ENCODE measurements around the gene IKZF1.

IKZF1 gene

GRCh38 chr7:50359258-50359994 is 54.9 kb downstream of the IKZF1 start:
- H3K4me3 ChIP-seq (replicated peaks; ENCODE audit: insufficient read depth, low read length) = no peak overlapping the region
- H3K27me3 ChIP-seq (ENCODE audit: insufficient read depth, poor library complexity, severe bottlenecking) = no peaks in the 10 kb centered on the region
- peak overlapping the region; percentile 82 for H3K27ac ChIP-seq (replicated peaks)
- TF ChIP-seq GABPA (IDR thresholded peaks at IDR 0.05; ENCODE audit: low read depth) = no peak
- no peak for TF ChIP-seq POLR2AphosphoS5 (IDR thresholded peaks at IDR 0.05; ENCODE audit: low read depth)
- no peak for TF ChIP-seq SPI1 (IDR thresholded peaks at IDR 0.05; ENCODE audit: borderline replicate concordance, low read depth)
- TF ChIP-seq CTCF (IDR thresholded peaks at IDR 0.05; ENCODE audit: insufficient read depth, low read length) = no peak
- TF ChIP-seq REST (IDR thresholded peaks at IDR 0.05; ENCODE audit: insufficient replicate concordance, low read depth) = no peak
- DNase-seq (ENCODE audit: low read depth in 1 of 2, low spot score in 1 of 2) = no peak

- no peaks in the 10 kb centered on the region for H3K27me3 ChIP-seq (ENCODE audit: insufficient read depth, poor library complexity, severe bottlenecking)
- no peak for DNase-seq (ENCODE audit: low read depth in 1 of 2, low spot score in 1 of 2)
- H3K4me3 ChIP-seq (replicated peaks; ENCODE audit: insufficient read depth, low read length) = no peak overlapping the region
- no peak for TF ChIP-seq GABPA (IDR thresholded peaks at IDR 0.05; ENCODE audit: low read depth)
- TF ChIP-seq CTCF (IDR thresholded peaks at IDR 0.05; ENCODE audit: insufficient read depth, low read length) = no peak
- no peak for TF ChIP-seq REST (IDR thresholded peaks at IDR 0.05; ENCODE audit: insufficient replicate concordance, low read depth)
- no peak for TF ChIP-seq SPI1 (IDR thresholded peaks at IDR 0.05; ENCODE audit: borderline replicate concordance, low read depth)
- no peak for TF ChIP-seq POLR2AphosphoS5 (IDR thresholded peaks at IDR 0.05; ENCODE audit: low read depth)
- peak overlapping the region; percentile 82 for H3K27ac ChIP-seq (replicated peaks)
Observed at GRCh38 chr7:50359995-50360925, 55.7 kb downstream of the IKZF1 start.

- Histone ChIP-seq H3K4me3 (replicated peaks; ENCODE audit: insufficient read depth, low read length) (no peak overlapping the region), H3K27me3 (ENCODE audit: insufficient read depth, poor library complexity, severe bottlenecking) (no peaks in the 10 kb centered on the region), H3K27ac (replicated peaks) (peak overlapping the region; percentile 82)
- DNase-seq (ENCODE audit: low read depth in 1 of 2, low spot score in 1 of 2) = no peak
- no peak; the same call in 1 of the 2 replicates for TF ChIP-seq POLR2AphosphoS5 (IDR thresholded peaks at IDR 0.05; ENCODE audit: low read depth)
- TF ChIP-seq CTCF (IDR thresholded peaks at IDR 0.05; ENCODE audit: insufficient read depth, low read length) = no peak
- no peak for TF ChIP-seq GABPA (IDR thresholded peaks at IDR 0.05; ENCODE audit: low read depth)
- no peak for TF ChIP-seq REST (IDR thresholded peaks at IDR 0.05; ENCODE audit: insufficient replicate concordance, low read depth)
- TF ChIP-seq SPI1 (IDR thresholded peaks at IDR 0.05; ENCODE audit: borderline replicate concordance, low read depth) = no peak
Observed at GRCh38 chr7:50362142-50362541, 57.6 kb downstream of the IKZF1 start.
